IMR-90 (cell line): ENCODE data around the gene PRDM1. TPM values are rescaled to one million over a fixed set of nuclear protein-coding genes. Genes with fewer than 3 reads are reported as not detected.

ENCODE experiments used
- ATAC-seq: fragments of 200-7000 bp; cut with Tn5 transposase; 2 replicates; pipeline ENCODE4 v1.9.1; 2020; ENCODE audit warnings: low read depth, mild to moderate bottlenecking, moderate library complexity
- BruUV-seq: library from RNA; stranded (reverse); fragments of 400-500 nt; replicated peaks from 2 replicates; lab custom pipeline; 2021; lab: Mats Ljungman, UMichigan
- CTCF ChIA-PET: fragments of 300-600 bp; formaldehyde crosslinking; extraction: SDS; loops from one replicate; lab custom pipeline; 2021; ENCODE audit warnings: antibody characterized with exemption; lab: Yijun Ruan, JAX
- POLR2A ChIA-PET: fragments of 300-600 bp; sonication (Branson Sonifier 250); formaldehyde crosslinking; loops from one replicate; lab custom pipeline; 2022; ENCODE audit warnings: antibody characterized with exemption; ENCODE audit not compliant: unreplicated experiment; lab: Charles Lee
- DNase-seq: peaks from one replicate; pipeline ENCODE4 v3.0.0; 2013
- H2AFZ ChIP-seq: replicated peaks from 2 replicates; pipeline ENCODE3; 2013; ENCODE audit warnings: low read length, mild to moderate bottlenecking; ENCODE audit not compliant: poor library complexity
- H2AK5ac ChIP-seq: 2 replicates; pipeline ENCODE4 v1.6.1; 2013; ENCODE audit warnings: low read depth, low read length, inconsistent platforms
- H2AK9ac ChIP-seq: replicated peaks from 2 replicates; pipeline ENCODE3; 2013; ENCODE audit warnings: mild to moderate bottlenecking, low read depth, low read length, moderate library complexity; ENCODE audit not compliant: poor library complexity
- H2BK120ac ChIP-seq: 2 replicates; pipeline ENCODE4 v1.6.1; 2013; ENCODE audit warnings: low read depth, low read length, inconsistent platforms
- H2BK15ac ChIP-seq: 3 replicates; pipeline ENCODE4 v1.6.1; 2013; ENCODE audit warnings: low read depth, low read length, inconsistent platforms
- H2BK20ac ChIP-seq: 2 replicates; pipeline ENCODE4 v1.6.1; 2013; ENCODE audit warnings: low read depth, mild to moderate bottlenecking, inconsistent platforms, low read length, moderate library complexity
- H2BK5ac ChIP-seq: 2 replicates; pipeline ENCODE4 v1.6.1; 2013; ENCODE audit warnings: mild to moderate bottlenecking, low read depth, low read length, inconsistent platforms; ENCODE audit not compliant: poor library complexity, severe bottlenecking
- H3K14ac ChIP-seq: replicated peaks from 2 replicates; pipeline ENCODE4 v1.6.1; 2013; ENCODE audit warnings: low read depth, low read length, inconsistent platforms
- H3K18ac ChIP-seq: 2 replicates; pipeline ENCODE4 v1.6.1; 2013; ENCODE audit warnings: low read depth, low read length, control low read depth
- H3K23ac ChIP-seq: 2 replicates; pipeline ENCODE4 v1.6.1; 2013; ENCODE audit warnings: low read depth, low read length, inconsistent platforms
- H3K27ac ChIP-seq: 2 replicates; pipeline ENCODE4 v1.5.1; 2013; ENCODE audit warnings: mild to moderate bottlenecking, control low read depth, low read length; ENCODE audit not compliant: insufficient read depth
- H3K27me3 ChIP-seq: 2 replicates; pipeline ENCODE4 v1.6.1; 2013; ENCODE audit warnings: low read length; ENCODE audit not compliant: control insufficient read depth, insufficient read depth
- H3K36me3 ChIP-seq: 2 replicates; pipeline ENCODE4 v1.6.1; 2013; ENCODE audit warnings: low read length, mixed read lengths; ENCODE audit not compliant: control insufficient read depth, insufficient read depth
- H3K4ac ChIP-seq: 2 replicates; pipeline ENCODE4 v1.6.1; 2013; ENCODE audit warnings: low read depth, low read length, inconsistent platforms
- H3K4me1 ChIP-seq: 2 replicates; pipeline ENCODE4 v1.6.1; 2013; ENCODE audit warnings: low read length, mixed read lengths; ENCODE audit not compliant: control insufficient read depth, insufficient read depth
- H3K4me2 ChIP-seq: 2 replicates; pipeline ENCODE4 v1.6.1; 2013; ENCODE audit warnings: low read depth, mild to moderate bottlenecking, control low read depth, low read length, moderate library complexity
- H3K4me3 ChIP-seq: 2 replicates; pipeline ENCODE4 v1.5.1; 2013; ENCODE audit warnings: low read depth, mild to moderate bottlenecking, control low read depth, low read length, moderate library complexity; ENCODE audit not compliant: insufficient read depth
- H3K56ac ChIP-seq: 2 replicates; pipeline ENCODE4 v1.6.1; 2013; ENCODE audit warnings: low read length, inconsistent platforms; ENCODE audit not compliant: insufficient read depth; ENCODE audit errors: extremely low read depth
- H3K79me1 ChIP-seq, 2 experiments: 2 replicates each; pipeline ENCODE4 v1.6.1; 2013; ENCODE audit warnings: low read length in 2 of 2, inconsistent platforms in 1 of 2, low read depth in 1 of 2
- H3K9ac ChIP-seq: 2 replicates; pipeline ENCODE4 v1.6.1; 2013; ENCODE audit warnings: low read depth, low read length, control low read depth
- H3K9me1 ChIP-seq: 2 replicates; pipeline ENCODE4 v1.6.1; 2013; ENCODE audit warnings: low read length, inconsistent platforms; ENCODE audit not compliant: insufficient read depth
- H3K9me3 ChIP-seq: 2 replicates; pipeline ENCODE4 v1.6.1; 2013; ENCODE audit warnings: low read length; ENCODE audit not compliant: control insufficient read depth, insufficient read depth
- H4K20me1 ChIP-seq: 2 replicates; pipeline ENCODE4 v1.6.1; 2013; ENCODE audit warnings: low read length, inconsistent platforms; ENCODE audit not compliant: insufficient read depth
- H4K5ac ChIP-seq: 2 replicates; pipeline ENCODE4 v1.6.1; 2013; ENCODE audit warnings: mild to moderate bottlenecking, low read depth, low read length, control low read depth
- H4K8ac ChIP-seq, 2 experiments: 2 replicates each; pipeline ENCODE4 v1.6.1; 2013; ENCODE audit warnings: low read depth in 2 of 2, low read length in 2 of 2, control low read depth in 1 of 2, inconsistent platforms in 1 of 2
- H4K91ac ChIP-seq: 2 replicates; pipeline ENCODE4 v1.6.1; 2013; ENCODE audit warnings: low read depth, low read length, inconsistent platforms; ENCODE audit not compliant: insufficient read depth
- SMC3 ChIP-seq: fragments of 150-350 bp; IDR thresholded peaks from 2 replicates; pipeline ENCODE4 v1.6.1; 2016; ENCODE audit warnings: low read depth, mild to moderate bottlenecking, antibody characterized with exemption, low read length, moderate library complexity
- WGBS, 2 experiments: methylation state at CpG; one replicate each; pipeline versions ENCODE4 v1.1.5 to v1.1.7; 2013; ENCODE audit warnings: missing lambda C conversion rate in 2 of 2; ENCODE audit not compliant: insufficient read length in 1 of 2; ENCODE audit errors: extremely low coverage in 2 of 2; 5-methylcytosine and 5-hydroxymethylcytosine counted together
- dilution Hi-C: fragments of 300-500 bp; cut with HindIII; formaldehyde crosslinking; loops from one replicate; pipeline ENCODE4 v1.14.3; 2018; ENCODE audit warnings: low sequenced_read_pairs; ENCODE audit not compliant: unreplicated experiment
- in situ Hi-C: fragments of 300-500 bp; cut with MboI; formaldehyde crosslinking; loops from 3 replicates; pipeline ENCODE4 v1.14.3; 2019; ENCODE audit warnings: low sequenced_read_pairs, inconsistent platforms, mixed read lengths
- intact Hi-C: fragments of 100-400 bp; cut with micrococcal nuclease; formaldehyde crosslinking; loops from 2 replicates; pipeline ENCODE4 v1.10.0; 2022
- polyA plus RNA-seq, 3 experiments: library from polyadenylated mRNA; depleted of rRNA; stranded (reverse); fragments of >200 nt; gene quantifications; 2 replicates each; pipeline ENCODE4 v1.2.3, GENCODE V29; 2012; ENCODE audit warnings: low replicate concordance in 1 of 3
- total RNA-seq: library from RNA; depleted of rRNA; stranded (reverse); fragments of >200 nt; gene quantifications from 2 replicates; pipeline ENCODE4 v1.2.3, GENCODE V29; 2012

Gene PRDM1
- total and polyA plus RNA-seq, 2 of the 4 experiments (the other 2 are of a cell fraction) = 2.3 to 3.0 TPM

GRCh38 chr6:106046854-106047200 is 39.3 kb upstream of the PRDM1 start:
- ATAC-seq (no peak), DNase-seq (no peak)
- Histone ChIP-seq H2BK5ac (no peak overlapping the region), H3K27ac (no peak overlapping the region), H3K79me1 (no peaks in the 10 kb centered on the region), H3K18ac (no peak overlapping the region), H2AFZ (no peak overlapping the region), H2AK9ac (no peak overlapping the region), H3K14ac (no peak overlapping the region), H3K4me1 (peaks cover 4% of the 10 kb centered on the region), H4K8ac (no peak overlapping the region), H3K9me1 (peaks cover 6% of the 10 kb centered on the region; the same call in 1 of the 2 replicates), H3K4me3 (no peak overlapping the region), H3K4me2 (no peak overlapping the region), H3K23ac (no peak overlapping the region), H3K56ac (no peak overlapping the region), H2AK5ac (no peak overlapping the region), H2BK20ac (no peak overlapping the region), H3K4ac (no peak overlapping the region), H3K9ac (no peak overlapping the region), H2BK120ac (no peak overlapping the region), H4K5ac (no peak overlapping the region), H3K9me3 (no peaks in the 10 kb centered on the region), H4K91ac (no peak overlapping the region), H2BK15ac (no peak overlapping the region), H3K27me3 (no peaks in the 10 kb centered on the region), H4K20me1 (no peaks in the 10 kb centered on the region), H3K36me3 (no peaks in the 10 kb centered on the region)
- no CpG with 5 or more reads among the region's 1 CpG for WGBS, 2 experiments
- ChIA-PET POLR2A (no interaction called here), CTCF (no interaction called here)
- in situ Hi-C loops (no loop called here), dilution Hi-C loops (no loop called here), intact Hi-C loops (no loop called here)
- BruUV-seq = no TSS peak
- TF ChIP-seq SMC3 = no peak
